Neutrophil (primary cell): ENCODE results near the gene RASGEF1B.

Experiments used
- H3K27ac ChIP-seq: fragments of 200-600 bp; sonication (generic); 2 replicates; pipeline ENCODE4 v1.5.1; 2016; ENCODE audit warnings: mild to moderate bottlenecking, moderate library complexity
- H3K27me3 ChIP-seq: fragments of 200-600 bp; sonication (generic); 2 replicates; pipeline ENCODE4 v1.6.0; 2016; ENCODE audit warnings: mild to moderate bottlenecking
- H3K36me3 ChIP-seq: fragments of 200-600 bp; sonication (generic); 2 replicates; pipeline ENCODE4 v1.5.1; 2017
- H3K4me1 ChIP-seq, 2 experiments: fragments of 200-600 bp in 1 of 2; sonication (generic) in 1 of 2; 1 replicate in 1 of 2; 2 replicates in 1 of 2; pipeline versions ENCODE4 v1.5.1 to v1.6.1; 2013 to 2016; ENCODE audit warnings: low read depth in 1 of 2, low read length in 1 of 2, mild to moderate bottlenecking in 1 of 2, moderate library complexity in 1 of 2; ENCODE audit not compliant: control insufficient read depth in 1 of 2, insufficient read depth in 1 of 2
- H3K4me3 ChIP-seq, 2 experiments: fragments of 200-600 bp in 1 of 2; sonication (generic) in 1 of 2; 1 replicate in 1 of 2; 2 replicates in 1 of 2; pipeline ENCODE4 v1.5.1; 2013 to 2016; ENCODE audit warnings: low read depth in 1 of 2, low read length in 1 of 2, mild to moderate bottlenecking in 1 of 2, moderate library complexity in 1 of 2
- H3K9me3 ChIP-seq: fragments of 200-600 bp; sonication (generic); 2 replicates; pipeline ENCODE4 v1.5.1; 2016
- TF ChIP-seq, protein P1 (sequence below): fragments of 200-600 bp; sonication (generic); IDR thresholded peaks from 2 replicates; pipeline ENCODE4 v1.5.1; 2016; ENCODE audit warnings: antibody characterized with exemption

Gene RASGEF1B

DNA sequence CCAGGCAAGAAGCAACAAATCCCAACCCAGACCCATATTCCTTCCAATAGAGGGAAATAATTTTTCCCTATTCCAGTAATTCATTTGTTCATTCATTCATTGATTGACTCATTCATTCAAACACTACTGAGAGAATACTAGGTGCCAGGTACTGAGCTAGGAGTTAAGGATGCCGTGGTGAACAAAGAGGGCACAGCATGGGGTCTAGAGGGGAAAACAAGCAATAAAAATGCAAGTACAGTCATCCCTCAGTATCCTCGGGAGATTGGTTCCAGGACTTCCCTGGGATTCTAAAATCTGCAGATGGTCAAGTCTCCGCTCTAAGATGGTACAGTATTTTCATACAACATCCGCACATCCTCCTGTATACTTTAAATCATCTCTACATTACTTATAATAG, 18.7 kb downstream of the RASGEF1B start:
- Histone ChIP-seq H3K36me3 (no peaks in the 10 kb centered on the region), H3K27ac (no peak overlapping the region)
- TF ChIP-seq, protein P1, sequence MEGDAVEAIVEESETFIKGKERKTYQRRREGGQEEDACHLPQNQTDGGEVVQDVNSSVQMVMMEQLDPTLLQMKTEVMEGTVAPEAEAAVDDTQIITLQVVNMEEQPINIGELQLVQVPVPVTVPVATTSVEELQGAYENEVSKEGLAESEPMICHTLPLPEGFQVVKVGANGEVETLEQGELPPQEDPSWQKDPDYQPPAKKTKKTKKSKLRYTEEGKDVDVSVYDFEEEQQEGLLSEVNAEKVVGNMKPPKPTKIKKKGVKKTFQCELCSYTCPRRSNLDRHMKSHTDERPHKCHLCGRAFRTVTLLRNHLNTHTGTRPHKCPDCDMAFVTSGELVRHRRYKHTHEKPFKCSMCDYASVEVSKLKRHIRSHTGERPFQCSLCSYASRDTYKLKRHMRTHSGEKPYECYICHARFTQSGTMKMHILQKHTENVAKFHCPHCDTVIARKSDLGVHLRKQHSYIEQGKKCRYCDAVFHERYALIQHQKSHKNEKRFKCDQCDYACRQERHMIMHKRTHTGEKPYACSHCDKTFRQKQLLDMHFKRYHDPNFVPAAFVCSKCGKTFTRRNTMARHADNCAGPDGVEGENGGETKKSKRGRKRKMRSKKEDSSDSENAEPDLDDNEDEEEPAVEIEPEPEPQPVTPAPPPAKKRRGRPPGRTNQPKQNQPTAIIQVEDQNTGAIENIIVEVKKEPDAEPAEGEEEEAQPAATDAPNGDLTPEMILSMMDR, result no peak

DNA sequence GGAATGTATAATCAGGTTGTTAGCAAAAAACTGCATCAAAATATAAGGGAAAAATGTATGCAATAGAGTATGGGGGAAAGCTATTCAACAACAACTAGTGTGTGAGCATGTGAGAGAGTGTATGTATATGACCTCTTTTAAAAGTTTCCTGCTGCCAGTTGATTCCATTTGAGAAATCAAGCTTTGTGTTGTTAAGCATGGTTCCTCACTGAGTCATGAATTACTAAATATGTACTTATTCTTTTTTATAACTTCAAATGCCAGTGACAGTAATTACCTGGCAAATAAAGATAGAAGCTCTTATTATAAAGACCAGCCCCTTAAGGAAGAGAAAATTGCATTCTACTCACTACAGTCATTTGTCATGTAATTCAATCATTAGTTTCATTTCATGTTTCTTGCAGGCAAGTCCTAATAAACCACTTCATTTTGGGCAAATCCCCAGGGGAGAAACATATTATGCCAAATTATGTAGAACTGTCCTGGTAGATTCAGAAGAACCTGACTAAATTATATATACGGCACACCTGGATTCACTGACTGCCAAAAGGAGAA, 19.2 kb downstream of the RASGEF1B start:
- Histone ChIP-seq H3K27ac (no peak overlapping the region), H3K4me3 (no peak overlapping the region), H3K36me3 (no peaks in the 10 kb centered on the region), H3K9me3 (no peaks in the 10 kb centered on the region), H3K4me1 (no peaks in the 10 kb centered on the region), H3K27me3 (peaks cover 15% of the 10 kb centered on the region)
- TF ChIP-seq, protein P1, result no peak

More for the DNA sequence above, 18.7 kb downstream of the RASGEF1B start:
- H3K4me3 ChIP-seq, result no peak overlapping the region
- no peaks in the 10 kb centered on the region for H3K4me1 ChIP-seq
- H3K9me3 ChIP-seq, result no peaks in the 10 kb centered on the region
- H3K27me3 ChIP-seq, result peaks cover 15% of the 10 kb centered on the region

DNA sequence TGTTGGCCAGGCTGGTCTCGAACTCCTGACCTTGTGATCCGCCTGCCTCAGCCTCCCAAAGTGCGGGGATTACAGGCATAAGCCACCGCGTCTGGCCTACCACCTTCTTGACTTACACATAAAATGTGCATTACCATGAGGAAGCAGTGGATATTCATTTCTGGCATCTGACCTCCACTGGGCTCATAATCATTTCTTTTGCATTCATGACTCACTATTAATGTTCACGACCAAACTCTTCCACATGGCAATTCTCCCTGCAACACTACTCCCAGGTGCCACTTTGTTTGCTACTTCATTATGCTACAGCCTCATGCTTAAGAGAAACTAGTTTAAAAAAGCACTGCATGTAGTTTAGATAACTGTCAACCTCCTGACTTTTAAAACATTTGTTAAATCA, 22.7 kb downstream of the RASGEF1B start:
- Histone ChIP-seq H3K27ac (no peak overlapping the region), H3K4me3 (no peak overlapping the region), H3K9me3 (no peaks in the 10 kb centered on the region), H3K4me1 (no peaks in the 10 kb centered on the region), H3K36me3 (no peaks in the 10 kb centered on the region), H3K27me3 (peaks cover 3% of the 10 kb centered on the region)
- TF ChIP-seq, protein P1, result no peak

DNA sequence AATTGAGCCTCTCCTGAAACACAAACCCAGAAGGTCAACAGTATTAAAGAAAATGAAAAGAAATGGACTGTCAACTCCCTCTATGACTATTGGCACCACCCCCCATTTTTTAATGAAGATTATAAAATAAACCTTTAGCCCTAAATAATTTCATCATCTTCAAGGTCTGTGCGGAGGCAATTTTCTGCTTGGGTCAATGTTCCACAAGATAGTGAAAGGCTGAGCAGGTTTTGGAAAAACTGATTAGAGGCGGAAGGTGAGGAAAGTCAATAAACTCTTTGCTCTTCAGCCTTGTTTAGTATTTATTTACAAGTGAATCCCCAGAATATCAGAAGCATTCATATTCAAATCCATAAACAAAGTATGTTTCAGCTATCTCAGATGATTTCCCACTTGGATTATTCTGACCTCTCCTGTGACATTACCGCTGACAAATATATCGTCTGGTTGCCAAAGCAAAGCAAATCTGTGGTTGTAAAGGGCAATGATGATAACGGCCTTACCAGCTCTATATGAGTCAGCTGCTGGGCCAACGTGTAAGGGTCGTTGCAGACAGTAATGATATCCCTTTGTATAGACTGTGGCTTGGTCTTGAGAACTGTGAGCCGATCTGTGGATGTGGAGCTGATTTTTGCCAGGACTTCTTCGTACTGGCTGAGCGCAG, 24.0 kb downstream of the RASGEF1B start:
- TF ChIP-seq, protein P1, result no peak
- no peak overlapping the region for H3K4me3 ChIP-seq
- H3K27ac ChIP-seq, result no peak overlapping the region
- no peaks in the 10 kb centered on the region for H3K9me3 ChIP-seq
- no peaks in the 10 kb centered on the region for H3K36me3 ChIP-seq
- no peaks in the 10 kb centered on the region for H3K4me1 ChIP-seq
- H3K27me3 ChIP-seq, result no peaks in the 10 kb centered on the region

DNA sequence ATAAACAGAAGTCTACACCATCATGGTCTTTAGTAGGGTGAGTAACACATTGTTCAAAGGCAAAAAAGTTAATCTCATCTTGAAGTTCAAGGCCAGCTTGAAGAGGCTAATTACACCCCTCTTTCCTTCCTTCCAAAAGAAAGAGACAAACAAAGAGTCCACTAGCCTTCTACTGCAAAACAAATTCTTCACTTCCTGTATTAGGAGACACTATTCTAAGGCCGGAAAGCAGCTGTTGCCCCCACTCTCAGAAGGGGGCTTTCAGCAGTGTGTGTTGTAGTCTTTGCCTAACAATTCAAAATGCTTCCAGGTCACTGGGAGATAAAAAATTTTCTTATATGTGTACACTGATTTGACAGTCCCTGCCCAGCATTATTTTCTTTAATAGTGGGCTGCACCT, 25.1 kb downstream of the RASGEF1B start:
- Histone ChIP-seq H3K27me3 (no peaks in the 10 kb centered on the region), H3K9me3 (no peaks in the 10 kb centered on the region), H3K4me1 (no peaks in the 10 kb centered on the region), H3K36me3 (no peaks in the 10 kb centered on the region), H3K4me3 (no peak overlapping the region), H3K27ac (no peak overlapping the region)
- TF ChIP-seq, protein P1, result no peak
